ENCODE data around the gene MORN5.
A peak's percentile ranks its signal among the peaks of the same experiment; 100 is the strongest.

Gene MORN5

DNA sequence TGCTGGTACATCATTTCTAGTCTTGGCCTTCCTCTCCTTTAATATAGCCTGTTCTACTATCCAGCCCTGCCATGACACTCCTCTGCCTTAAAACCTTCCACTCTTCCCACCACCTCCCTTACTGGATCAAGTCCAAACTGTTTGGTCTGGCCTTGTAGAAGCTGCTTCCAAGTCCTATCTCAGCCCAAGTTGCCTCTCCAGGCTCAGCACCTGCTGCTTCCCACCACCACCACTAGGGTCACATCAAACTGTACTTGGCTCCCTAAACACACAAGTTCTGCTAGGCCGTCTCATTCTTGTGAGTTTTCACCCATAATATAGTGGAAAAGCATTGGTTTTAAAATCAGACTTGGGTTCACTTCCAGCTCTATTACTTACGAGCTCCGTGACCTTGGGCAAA lies 1.5 kb upstream of the MORN5 start:
- no peak overlapping the region for H2AFZ ChIP-seq (ENCODE audit: low read length)
- TF ChIP-seq, protein P1, sequence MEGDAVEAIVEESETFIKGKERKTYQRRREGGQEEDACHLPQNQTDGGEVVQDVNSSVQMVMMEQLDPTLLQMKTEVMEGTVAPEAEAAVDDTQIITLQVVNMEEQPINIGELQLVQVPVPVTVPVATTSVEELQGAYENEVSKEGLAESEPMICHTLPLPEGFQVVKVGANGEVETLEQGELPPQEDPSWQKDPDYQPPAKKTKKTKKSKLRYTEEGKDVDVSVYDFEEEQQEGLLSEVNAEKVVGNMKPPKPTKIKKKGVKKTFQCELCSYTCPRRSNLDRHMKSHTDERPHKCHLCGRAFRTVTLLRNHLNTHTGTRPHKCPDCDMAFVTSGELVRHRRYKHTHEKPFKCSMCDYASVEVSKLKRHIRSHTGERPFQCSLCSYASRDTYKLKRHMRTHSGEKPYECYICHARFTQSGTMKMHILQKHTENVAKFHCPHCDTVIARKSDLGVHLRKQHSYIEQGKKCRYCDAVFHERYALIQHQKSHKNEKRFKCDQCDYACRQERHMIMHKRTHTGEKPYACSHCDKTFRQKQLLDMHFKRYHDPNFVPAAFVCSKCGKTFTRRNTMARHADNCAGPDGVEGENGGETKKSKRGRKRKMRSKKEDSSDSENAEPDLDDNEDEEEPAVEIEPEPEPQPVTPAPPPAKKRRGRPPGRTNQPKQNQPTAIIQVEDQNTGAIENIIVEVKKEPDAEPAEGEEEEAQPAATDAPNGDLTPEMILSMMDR (conservative IDR thresholded peaks at IDR 0.05; ENCODE audit: low read length) = peak; percentile 84
- no peak for TF ChIP-seq EZH2phosphoT487 (IDR thresholded peaks at IDR 0.05; ENCODE audit: borderline replicate concordance)
- H3K9me3 ChIP-seq (ENCODE audit: insufficient read depth, low read depth, low read length) = 0 out of 2 replicates have a peak, but pooled peaks cover 5% of the 10 kb centered on the region
- no peaks in the 10 kb centered on the region for H3K36me3 ChIP-seq (ENCODE audit: insufficient read depth, low read length)
- peaks cover 31% of the 10 kb centered on the region for H3K4me1 ChIP-seq (ENCODE audit: insufficient read depth, low read length, poor library complexity, severe bottlenecking)
- H3K9ac ChIP-seq (ENCODE audit: low read depth, low read length, poor library complexity, severe bottlenecking) = no peak overlapping the region
- H3K9me2 ChIP-seq (replicated peaks; ENCODE audit: low read depth, low read length) = no peaks in the 10 kb centered on the region
- no peaks in the 10 kb centered on the region for H3K27me3 ChIP-seq (ENCODE audit: insufficient read depth, low read length, poor library complexity, severe bottlenecking)
- peaks cover 39% of the 10 kb centered on the region for H3K79me2 ChIP-seq (ENCODE audit: insufficient read depth, low read length)
- peak overlapping the region; percentile 84 for H3K4me3 ChIP-seq (ENCODE audit: low read length, poor library complexity, severe bottlenecking)
- no peaks in the 10 kb centered on the region for H3F3A ChIP-seq (ENCODE audit: low read depth)
- H4K20me1 ChIP-seq (ENCODE audit: insufficient read depth, low read length, poor library complexity, severe bottlenecking) = peaks cover 11% of the 10 kb centered on the region
- peak overlapping the region; percentile 80 for H3K4me2 ChIP-seq (ENCODE audit: low read depth, low read length, poor library complexity, severe bottlenecking)

DNA sequence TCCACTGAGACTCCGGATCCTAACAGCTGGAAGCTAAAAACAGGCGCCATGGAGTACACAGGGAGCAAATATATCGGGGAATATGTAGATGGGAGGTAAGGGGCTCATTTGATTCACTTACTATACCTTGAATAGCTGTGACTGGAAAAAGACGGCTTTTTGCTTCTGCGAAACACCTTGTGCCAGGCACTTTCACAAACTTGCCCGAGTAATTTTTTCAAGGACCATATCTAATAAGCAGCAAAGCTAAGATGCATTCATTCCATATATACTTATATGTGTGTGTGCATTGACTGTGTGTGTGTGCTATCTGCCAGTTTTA lies 178 bp downstream of the MORN5 start:
- Histone ChIP-seq H3K9ac (ENCODE audit: low read depth, low read length, poor library complexity, severe bottlenecking) (no peak overlapping the region), H3K4me3 (ENCODE audit: low read length, poor library complexity, severe bottlenecking) (peak overlapping the region; percentile 84)

DNA sequence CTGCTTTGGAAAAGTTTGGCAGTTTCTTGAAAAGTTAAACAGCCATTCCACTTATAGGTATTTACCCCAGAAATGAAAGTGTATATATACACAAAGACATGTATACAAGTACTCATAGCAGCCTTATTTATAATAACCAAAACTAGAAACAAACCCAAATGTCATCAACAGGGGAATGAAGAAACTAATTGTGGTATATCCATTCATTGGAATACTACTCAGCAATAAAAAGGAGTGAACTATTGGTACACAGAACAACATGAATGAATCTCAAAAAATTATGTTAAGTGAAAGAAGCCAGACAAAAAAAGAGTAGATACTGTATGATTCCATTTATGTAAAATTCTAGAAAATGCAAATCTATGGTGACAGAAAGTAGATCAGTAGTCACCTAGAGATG lies 2.7 kb downstream of the MORN5 start:
- H3K4me2 ChIP-seq (ENCODE audit: low read depth, low read length, poor library complexity, severe bottlenecking) = no peak overlapping the region
- peaks cover 14% of the 10 kb centered on the region for H3K4me1 ChIP-seq (ENCODE audit: insufficient read depth, low read length, poor library complexity, severe bottlenecking)
- H3K36me3 ChIP-seq (ENCODE audit: insufficient read depth, low read length) = no peaks in the 10 kb centered on the region
- H4K20me1 ChIP-seq (ENCODE audit: insufficient read depth, low read length, poor library complexity, severe bottlenecking) = no peaks in the 10 kb centered on the region
- no peaks in the 10 kb centered on the region for H3K27me3 ChIP-seq (ENCODE audit: insufficient read depth, low read length, poor library complexity, severe bottlenecking)
- TF ChIP-seq EZH2phosphoT487 (IDR thresholded peaks at IDR 0.05; ENCODE audit: borderline replicate concordance) = no peak
- TF ChIP-seq, protein P1 (conservative IDR thresholded peaks at IDR 0.05; ENCODE audit: low read length) = no peak
- no peaks in the 10 kb centered on the region for H3F3A ChIP-seq (ENCODE audit: low read depth)
- H3K79me2 ChIP-seq (ENCODE audit: insufficient read depth, low read length) = peaks cover 19% of the 10 kb centered on the region
- H3K9me2 ChIP-seq (replicated peaks; ENCODE audit: low read depth, low read length) = no peaks in the 10 kb centered on the region
- peaks cover 5% of the 10 kb centered on the region; the same call in 1 of the 2 replicates for H3K9me3 ChIP-seq (ENCODE audit: insufficient read depth, low read depth, low read length)
- no peak overlapping the region for H3K9ac ChIP-seq (ENCODE audit: low read depth, low read length, poor library complexity, severe bottlenecking)
- H3K4me3 ChIP-seq (ENCODE audit: low read length, poor library complexity, severe bottlenecking) = no peak overlapping the region
- H2AFZ ChIP-seq (ENCODE audit: low read length) = no peak overlapping the region

More for the DNA sequence above, 178 bp downstream of the MORN5 start:
- Histone ChIP-seq H3K79me2 (ENCODE audit: insufficient read depth, low read length) (peaks cover 29% of the 10 kb centered on the region), H3F3A (ENCODE audit: low read depth) (no peaks in the 10 kb centered on the region), H3K9me2 (replicated peaks; ENCODE audit: low read depth, low read length) (no peaks in the 10 kb centered on the region), H3K4me2 (ENCODE audit: low read depth, low read length, poor library complexity, severe bottlenecking) (peak overlapping the region; percentile 80), H3K27me3 (ENCODE audit: insufficient read depth, low read length, poor library complexity, severe bottlenecking) (no peaks in the 10 kb centered on the region), H3K36me3 (ENCODE audit: insufficient read depth, low read length) (no peaks in the 10 kb centered on the region), H3K9me3 (ENCODE audit: insufficient read depth, low read depth, low read length) (0 out of 2 replicates have a peak, but pooled peaks cover 5% of the 10 kb centered on the region), H3K4me1 (ENCODE audit: insufficient read depth, low read length, poor library complexity, severe bottlenecking) (peaks cover 15% of the 10 kb centered on the region), H2AFZ (ENCODE audit: low read length) (peak overlapping the region; percentile 61; the same call in 1 of the 2 replicates), H4K20me1 (ENCODE audit: insufficient read depth, low read length, poor library complexity, severe bottlenecking) (peaks cover 11% of the 10 kb centered on the region)
- TF ChIP-seq EZH2phosphoT487 (IDR thresholded peaks at IDR 0.05; ENCODE audit: borderline replicate concordance) = no peak
- TF ChIP-seq, protein P1 (conservative IDR thresholded peaks at IDR 0.05; ENCODE audit: low read length) = no peak

All from Loucy (cell line).